ENCODE data around the gene ESR2.

Gene ESR2

GRCh38 chr14:64089920-64090319 is 204.3 kb downstream of the ESR2 start:
- H3K27me3 Mint-ChIP-seq (ENCODE audit: low read depth, poor library complexity): no peaks in the 10 kb centered on the region
- no peak overlapping the region for H3K27ac Mint-ChIP-seq
- H3K4me1 Mint-ChIP-seq: no peaks in the 10 kb centered on the region
- H3K4me3 Mint-ChIP-seq: no peak overlapping the region
- no peak for DNase-seq
- no peaks in the 10 kb centered on the region for H3K9me3 Mint-ChIP-seq
- TF ChIP-seq CTCF (IDR thresholded peaks at IDR 0.05): no peak
- H3K36me3 Mint-ChIP-seq (ENCODE audit: low read depth): peaks cover 12% of the 10 kb centered on the region

GRCh38 chr14:64088647-64088964 is 205.6 kb downstream of the ESR2 start:
- no peak overlapping the region for H3K4me3 Mint-ChIP-seq
- H3K9me3 Mint-ChIP-seq: no peaks in the 10 kb centered on the region
- TF ChIP-seq CTCF (IDR thresholded peaks at IDR 0.05): no peak
- H3K4me1 Mint-ChIP-seq: no peaks in the 10 kb centered on the region
- H3K27me3 Mint-ChIP-seq (ENCODE audit: low read depth, poor library complexity): no peaks in the 10 kb centered on the region
- H3K27ac Mint-ChIP-seq: no peak overlapping the region
- H3K36me3 Mint-ChIP-seq (ENCODE audit: low read depth): peaks cover 17% of the 10 kb centered on the region
- DNase-seq: no peak

GRCh38 chr14:64082837-64083236 is 211.3 kb downstream of the ESR2 start:
- DNase-seq: no peak
- H3K9me3 Mint-ChIP-seq: no peaks in the 10 kb centered on the region
- no peak overlapping the region for H3K4me3 Mint-ChIP-seq
- no peaks in the 10 kb centered on the region for H3K4me1 Mint-ChIP-seq
- peaks cover 59% of the 10 kb centered on the region for H3K36me3 Mint-ChIP-seq (ENCODE audit: low read depth)
- H3K27ac Mint-ChIP-seq: peak overlapping the region; percentile 37
- no peaks in the 10 kb centered on the region for H3K27me3 Mint-ChIP-seq (ENCODE audit: low read depth, poor library complexity)
- TF ChIP-seq CTCF (IDR thresholded peaks at IDR 0.05): no peak

GRCh38 chr14:64081174-64081746 is 212.9 kb downstream of the ESR2 start:
- Mint-ChIP-seq H3K27me3 (ENCODE audit: low read depth, poor library complexity) (no peaks in the 10 kb centered on the region), H3K9me3 (no peaks in the 10 kb centered on the region), H3K36me3 (ENCODE audit: low read depth) (peaks cover 57% of the 10 kb centered on the region), H3K4me1 (no peaks in the 10 kb centered on the region), H3K4me3 (no peak overlapping the region), H3K27ac (no peak overlapping the region)
- DNase-seq: no peak
- TF ChIP-seq CTCF (IDR thresholded peaks at IDR 0.05): no peak

GRCh38 chr14:64080452-64080851 is 213.7 kb downstream of the ESR2 start:
- Mint-ChIP-seq H3K36me3 (ENCODE audit: low read depth) (peaks cover 51% of the 10 kb centered on the region), H3K4me1 (no peaks in the 10 kb centered on the region), H3K4me3 (no peak overlapping the region), H3K27ac (peak overlapping the region; percentile 75), H3K27me3 (ENCODE audit: low read depth, poor library complexity) (no peaks in the 10 kb centered on the region), H3K9me3 (no peaks in the 10 kb centered on the region)
- TF ChIP-seq CTCF (IDR thresholded peaks at IDR 0.05): no peak
- no peak for DNase-seq

- no peak overlapping the region for H3K27ac Mint-ChIP-seq
- no peak for DNase-seq
- H3K4me3 Mint-ChIP-seq: no peak overlapping the region
- H3K36me3 Mint-ChIP-seq (ENCODE audit: low read depth): peaks cover 63% of the 10 kb centered on the region
- H3K27me3 Mint-ChIP-seq (ENCODE audit: low read depth, poor library complexity): no peaks in the 10 kb centered on the region
- H3K4me1 Mint-ChIP-seq: no peaks in the 10 kb centered on the region
- no peak for TF ChIP-seq CTCF (IDR thresholded peaks at IDR 0.05)
- H3K9me3 Mint-ChIP-seq: no peaks in the 10 kb centered on the region
These were observed 218.6 kb downstream of the ESR2 start for GRCh38 chr14:64075613-64076005.

Measured in nephron progenitor cell (in vitro differentiated cells).